ENCODE results near the gene COL27A1.
"Not testable (repeated sequence)": the region's sequence is repeated elsewhere in the genome, so short reads cannot be mapped to it uniquely, and the experiment has no call there.

Gene COL27A1

DNA sequence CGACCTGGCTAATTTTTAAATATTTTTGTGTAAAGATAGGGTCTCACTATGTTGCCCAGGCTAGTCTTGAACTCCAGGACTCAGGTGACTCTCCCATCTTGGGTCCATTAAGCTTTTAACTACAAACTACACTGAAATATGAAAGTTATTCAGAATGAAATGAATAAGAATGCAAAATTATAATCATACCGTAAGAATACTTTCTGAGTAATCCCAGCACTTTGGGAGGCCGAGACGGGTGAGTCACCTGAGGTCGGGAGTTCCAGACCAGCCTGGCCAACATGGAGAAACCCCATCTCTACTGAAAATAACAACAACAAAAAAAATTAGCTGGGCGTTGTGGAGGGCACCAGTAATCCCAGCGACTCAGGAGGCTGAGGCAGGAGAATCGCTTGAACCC, 166.4 kb downstream of the COL27A1 start:
- TF ChIP-seq RARB (CRISPR knock-in tag; IDR thresholded peaks at IDR 0.05) (no peak), SNAI2 (CRISPR knock-in tag; IDR thresholded peaks at IDR 0.05) (no peak), ARNTL (CRISPR knock-in tag; IDR thresholded peaks at IDR 0.05; ENCODE audit: borderline replicate concordance, low read depth) (no peak), GLIS3 (CRISPR knock-in tag; IDR thresholded peaks at IDR 0.05) (no peak), ZNF565 (CRISPR knock-in tag; conservative IDR thresholded peaks at IDR 0.05; ENCODE audit: low read depth) (no peak), ZNF8 (CRISPR knock-in tag; IDR thresholded peaks at IDR 0.05) (no peak), ISL1 (CRISPR knock-in tag; IDR thresholded peaks at IDR 0.05) (no peak), ZC3H10 (CRISPR knock-in tag; IDR thresholded peaks at IDR 0.05) (no peak), ZFP3 (CRISPR knock-in tag; IDR thresholded peaks at IDR 0.05) (no peak), BACH2 (CRISPR knock-in tag; IDR thresholded peaks at IDR 0.05; ENCODE audit: borderline replicate concordance) (no peak), TCF4 (CRISPR knock-in tag; IDR thresholded peaks at IDR 0.05; ENCODE audit: borderline replicate concordance) (no peak), ZFP30 (CRISPR knock-in tag; IDR thresholded peaks at IDR 0.05) (no peak), ESRRG (CRISPR knock-in tag; IDR thresholded peaks at IDR 0.05) (no peak), TOX (CRISPR knock-in tag; IDR thresholded peaks at IDR 0.05; ENCODE audit: borderline replicate concordance) (no peak), OSR1 (CRISPR knock-in tag; IDR thresholded peaks at IDR 0.05) (no peak)
- TF ChIP-seq, protein P1, sequence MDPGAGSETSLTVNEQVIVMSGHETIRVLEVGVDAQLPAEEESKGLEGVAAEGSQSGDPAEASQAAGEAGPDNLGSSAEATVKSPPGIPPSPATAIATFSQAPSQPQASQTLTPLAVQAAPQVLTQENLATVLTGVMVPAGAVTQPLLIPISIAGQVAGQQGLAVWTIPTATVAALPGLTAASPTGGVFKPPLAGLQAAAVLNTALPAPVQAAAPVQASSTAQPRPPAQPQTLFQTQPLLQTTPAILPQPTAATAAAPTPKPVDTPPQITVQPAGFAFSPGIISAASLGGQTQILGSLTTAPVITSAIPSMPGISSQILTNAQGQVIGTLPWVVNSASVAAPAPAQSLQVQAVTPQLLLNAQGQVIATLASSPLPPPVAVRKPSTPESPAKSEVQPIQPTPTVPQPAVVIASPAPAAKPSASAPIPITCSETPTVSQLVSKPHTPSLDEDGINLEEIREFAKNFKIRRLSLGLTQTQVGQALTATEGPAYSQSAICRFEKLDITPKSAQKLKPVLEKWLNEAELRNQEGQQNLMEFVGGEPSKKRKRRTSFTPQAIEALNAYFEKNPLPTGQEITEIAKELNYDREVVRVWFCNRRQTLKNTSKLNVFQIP (CRISPR knock-in tag; IDR thresholded peaks at IDR 0.05; ENCODE audit: borderline replicate concordance, low read depth): no peak
- TF ChIP-seq, protein P2, sequence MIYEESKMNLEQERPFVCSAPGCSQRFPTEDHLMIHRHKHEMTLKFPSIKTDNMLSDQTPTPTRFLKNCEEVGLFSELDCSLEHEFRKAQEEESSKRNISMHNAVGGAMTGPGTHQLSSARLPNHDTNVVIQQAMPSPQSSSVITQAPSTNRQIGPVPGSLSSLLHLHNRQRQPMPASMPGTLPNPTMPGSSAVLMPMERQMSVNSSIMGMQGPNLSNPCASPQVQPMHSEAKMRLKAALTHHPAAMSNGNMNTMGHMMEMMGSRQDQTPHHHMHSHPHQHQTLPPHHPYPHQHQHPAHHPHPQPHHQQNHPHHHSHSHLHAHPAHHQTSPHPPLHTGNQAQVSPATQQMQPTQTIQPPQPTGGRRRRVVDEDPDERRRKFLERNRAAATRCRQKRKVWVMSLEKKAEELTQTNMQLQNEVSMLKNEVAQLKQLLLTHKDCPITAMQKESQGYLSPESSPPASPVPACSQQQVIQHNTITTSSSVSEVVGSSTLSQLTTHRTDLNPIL (CRISPR knock-in tag; IDR thresholded peaks at IDR 0.05; ENCODE audit: low read depth): no peak
- peak; percentile 52 for ATAC-seq

DNA sequence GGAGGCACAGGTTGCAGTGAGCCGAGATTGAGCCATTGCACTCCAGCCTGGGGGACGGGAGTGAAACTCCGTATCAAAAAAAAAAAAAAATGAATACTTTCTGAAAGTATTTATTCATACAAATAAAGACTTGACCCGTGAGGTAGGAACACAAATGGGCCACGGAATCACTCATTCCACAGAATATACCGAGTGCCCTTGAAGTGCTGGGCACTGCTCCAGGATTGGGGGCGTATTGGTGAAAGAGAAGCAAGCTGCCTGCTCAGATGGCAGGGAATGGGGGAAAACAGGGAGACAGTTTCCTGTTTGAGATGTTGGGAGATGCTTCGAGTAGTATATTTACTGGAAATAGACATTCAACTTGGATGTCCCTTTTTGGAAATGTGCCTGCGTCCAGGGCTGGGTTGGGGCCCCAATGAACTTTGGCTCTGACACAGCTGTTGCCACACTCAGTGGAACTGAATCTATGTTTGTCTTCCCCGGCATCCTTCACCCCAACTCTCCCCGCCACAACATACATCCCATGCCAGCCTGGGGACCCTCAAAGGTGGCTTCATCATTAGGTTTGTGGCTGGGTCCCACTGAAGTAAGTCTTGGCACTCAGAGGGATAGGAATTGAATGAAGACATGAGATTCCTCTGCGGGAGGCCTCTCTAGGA, 167.0 kb downstream of the COL27A1 start:
- not testable (repeated sequence) for ATAC-seq

- not testable (repeated sequence) for ATAC-seq
Observed at GRCh38 chr9:114322831-114323531, 167.6 kb downstream of the COL27A1 start, which contains the start of gene ORM1. Gene ORM1 (plus strand): TSS chr9:114323098. CDS start chr9:114323134, 36 bp downstream.

GRCh38 chr9:114323849-114324248, 168.5 kb downstream of the COL27A1 start:
- not testable (repeated sequence) for ATAC-seq

DNA sequence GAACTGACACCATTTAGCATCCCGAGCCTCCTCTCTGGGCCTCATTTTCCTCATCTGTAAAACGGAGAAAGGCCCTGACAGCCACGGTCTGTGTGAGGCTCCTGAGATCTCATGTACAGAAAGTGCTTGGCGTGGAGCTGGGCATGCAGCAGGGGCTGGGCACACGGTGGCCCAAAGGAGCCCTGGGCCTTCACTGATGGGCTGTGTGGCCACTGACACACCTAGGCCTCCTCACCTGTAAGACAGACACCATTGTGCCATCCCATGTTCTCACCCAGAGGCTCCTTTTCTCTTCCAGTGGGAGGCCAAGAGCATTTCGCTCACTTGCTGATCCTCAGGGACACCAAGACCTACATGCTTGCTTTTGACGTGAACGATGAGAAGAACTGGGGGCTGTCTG, 169.2 kb downstream of the COL27A1 start:
- TF ChIP-seq, protein P2 (CRISPR knock-in tag; IDR thresholded peaks at IDR 0.05; ENCODE audit: low read depth): no peak
- TF ChIP-seq ISL1 (CRISPR knock-in tag; IDR thresholded peaks at IDR 0.05) (no peak), ARNTL (CRISPR knock-in tag; IDR thresholded peaks at IDR 0.05; ENCODE audit: borderline replicate concordance, low read depth) (no peak), TCF4 (CRISPR knock-in tag; IDR thresholded peaks at IDR 0.05; ENCODE audit: borderline replicate concordance) (no peak), PATZ1 (CRISPR knock-in tag; IDR thresholded peaks at IDR 0.05; ENCODE audit: borderline replicate concordance) (no peak), OSR1 (CRISPR knock-in tag; IDR thresholded peaks at IDR 0.05) (no peak), GLIS3 (CRISPR knock-in tag; IDR thresholded peaks at IDR 0.05) (no peak), ZC3H10 (CRISPR knock-in tag; IDR thresholded peaks at IDR 0.05) (no peak), ZNF565 (CRISPR knock-in tag; conservative IDR thresholded peaks at IDR 0.05; ENCODE audit: low read depth) (no peak), ZNF70 (CRISPR knock-in tag; IDR thresholded peaks at IDR 0.05) (no peak), ZFP30 (CRISPR knock-in tag; IDR thresholded peaks at IDR 0.05) (no peak), BACH2 (CRISPR knock-in tag; IDR thresholded peaks at IDR 0.05; ENCODE audit: borderline replicate concordance) (no peak), ZFP3 (CRISPR knock-in tag; IDR thresholded peaks at IDR 0.05) (no peak), CSDC2 (CRISPR knock-in tag; IDR thresholded peaks at IDR 0.05) (no peak)
- TF ChIP-seq, protein P1 (CRISPR knock-in tag; IDR thresholded peaks at IDR 0.05; ENCODE audit: borderline replicate concordance, low read depth): no peak
- no peak for ATAC-seq

GRCh38 chr9:114324965-114325364, 169.6 kb downstream of the COL27A1 start:
- not testable (repeated sequence) for ATAC-seq

- not testable (repeated sequence) for ATAC-seq
Observed at GRCh38 chr9:114325684-114326254, 170.4 kb downstream of the COL27A1 start.
